NCI-H187 (cell line): ENCODE data around the gene RFESD.
"Not testable (repeated sequence)": the region's sequence is repeated elsewhere in the genome, so short reads cannot be mapped to it uniquely, and the experiment has no call there.

Experiments used
- DNase-seq, 2 experiments: peaks; one replicate each; lab custom pipeline; 2025; lab: John Stamatoyannopoulos, UW

Gene RFESD

GRCh38 chr5:95667061-95667618 lies 20.6 kb downstream of the RFESD start:
- DNase-seq: no peak

GRCh38 chr5:95667678-95668077 lies 21.1 kb downstream of the RFESD start:
- DNase-seq: no peak

- no peak for DNase-seq
These were observed 21.6 kb downstream of the RFESD start for GRCh38 chr5:95668216-95668615.

GRCh38 chr5:95668728-95669127 lies 22.2 kb downstream of the RFESD start:
- DNase-seq: no peak

GRCh38 chr5:95669540-95669939 lies 23.0 kb downstream of the RFESD start:
- no peak for DNase-seq

- DNase-seq: no peak
These were observed 23.4 kb downstream of the RFESD start for GRCh38 chr5:95669985-95670384.

- DNase-seq: no peak
These were observed 24.0 kb downstream of the RFESD start for GRCh38 chr5:95670568-95670967.

GRCh38 chr5:95671826-95672225 lies 25.2 kb downstream of the RFESD start:
- no peak for DNase-seq

- DNase-seq: no peak
These were observed 26.1 kb downstream of the RFESD start for GRCh38 chr5:95672641-95673040.

GRCh38 chr5:95673081-95673480 lies 26.5 kb downstream of the RFESD start:
- no peak for DNase-seq

GRCh38 chr5:95682891-95683290 lies 36.3 kb downstream of the RFESD start, which contains the start of gene SPATA9:
Gene SPATA9, minus strand, starts transcription at chr5:95682991. Its CDS starts 137 bp downstream, at chr5:95682854.
- no peak for DNase-seq

GRCh38 chr5:95684361-95684760 lies 37.8 kb downstream of the RFESD start:
- no peak for DNase-seq

GRCh38 chr5:95686651-95687050 lies 40.1 kb downstream of the RFESD start:
- DNase-seq: no peak

- DNase-seq: no peak
These were observed 43.1 kb downstream of the RFESD start for GRCh38 chr5:95689680-95690079.

GRCh38 chr5:95690333-95690732 lies 43.8 kb downstream of the RFESD start:
- DNase-seq: no peak

GRCh38 chr5:95697781-95698681 lies 51.5 kb downstream of the RFESD start:
- DNase-seq: no peak

GRCh38 chr5:95699337-95699736 lies 52.8 kb downstream of the RFESD start:
- DNase-seq: no peak

GRCh38 chr5:95701074-95701473 lies 54.5 kb downstream of the RFESD start:
- DNase-seq: no peak

GRCh38 chr5:95704150-95704549 lies 57.6 kb downstream of the RFESD start:
- DNase-seq: no peak

- not testable (repeated sequence) for DNase-seq
These were observed 59.6 kb downstream of the RFESD start for GRCh38 chr5:95706196-95706595.

GRCh38 chr5:95707055-95707454 lies 60.5 kb downstream of the RFESD start:
- DNase-seq: no peak
